GM12891 (cell line): ENCODE results near the gene ACLY.
"Not testable (repeated sequence)": the region's sequence is repeated elsewhere in the genome, so short reads cannot be mapped to it uniquely, and the experiment has no call there.

Experiments used
- DNase-seq: peaks from one replicate; pipeline ENCODE4 v3.0.0; 2011; ENCODE audit warnings: low spot score; ENCODE audit not compliant: insufficient read length
- FAIRE-seq: peaks from 2 replicates; lab custom pipeline; 2011; peaks lifted over from hg19 to GRCh38; lab: Jason Lieb, UNC
- PAX5 ChIP-seq: IDR thresholded peaks from 2 replicates; pipeline ENCODE4 v1.6.1; 2011; ENCODE audit warnings: low read length, moderate library complexity, mild to moderate bottlenecking; ENCODE audit not compliant: insufficient read depth, severe bottlenecking
- POLR2A ChIP-seq: IDR thresholded peaks from 2 replicates; pipeline ENCODE4 v1.6.1; 2011; ENCODE audit warnings: low read depth, low read length, control low read depth
- POLR2AphosphoS5 ChIP-seq: IDR thresholded peaks from 2 replicates; pipeline ENCODE4 v1.6.1; 2011; ENCODE audit warnings: low read depth, low read length, control low read depth
- POU2F2 ChIP-seq: IDR thresholded peaks from 2 replicates; pipeline ENCODE4 v1.6.1; 2011; ENCODE audit warnings: low read depth, mild to moderate bottlenecking, control low read depth, low read length, moderate library complexity
- SPI1 ChIP-seq: IDR thresholded peaks from 2 replicates; pipeline ENCODE4 v1.6.1; 2011; ENCODE audit warnings: low read depth, low read length, control low read depth
- TAF1 ChIP-seq: IDR thresholded peaks from 2 replicates; pipeline ENCODE4 v1.6.1; 2011; ENCODE audit warnings: low read depth, low read length, control low read depth

Gene ACLY

DNA sequence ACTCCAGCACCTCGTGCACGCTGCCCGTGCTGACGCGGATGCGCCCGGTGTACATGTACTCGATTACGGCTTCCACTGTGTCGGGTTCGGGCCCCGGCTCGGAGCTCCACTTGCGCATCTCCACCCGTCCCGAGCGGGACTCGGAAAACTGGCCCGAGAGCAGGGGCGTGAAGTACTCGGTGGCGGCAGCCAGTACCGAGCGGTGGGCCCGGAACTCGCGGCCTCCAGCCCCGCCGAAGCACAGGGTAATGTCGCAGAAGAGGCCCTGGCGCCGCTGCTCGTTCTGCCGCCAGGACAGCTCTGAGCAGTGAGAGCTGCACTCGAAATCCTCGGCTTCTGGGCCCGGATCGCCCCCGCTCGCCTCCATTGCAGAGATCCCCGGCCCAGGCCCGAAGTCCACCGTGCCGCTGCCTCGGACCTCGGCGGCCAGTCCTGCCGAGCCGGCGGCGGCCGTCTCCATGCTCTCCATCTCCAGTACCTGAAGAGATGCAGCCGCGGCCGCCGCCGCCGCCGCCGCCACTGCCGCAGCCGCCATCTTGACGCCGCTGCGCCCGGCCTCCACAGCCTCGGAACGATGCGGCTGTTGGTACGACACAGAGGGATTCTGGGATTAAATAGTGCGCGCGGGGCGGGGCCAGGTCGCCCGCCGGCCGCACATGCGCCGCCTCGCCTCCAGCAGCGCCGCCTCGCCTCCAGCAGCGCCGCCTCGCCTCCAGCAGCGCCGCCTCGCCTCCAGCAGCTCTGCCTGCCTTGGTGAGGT is 53.7 kb downstream of the ACLY start, which contains the start of gene KLHL11:
TSS of gene KLHL11 (minus strand) at position 588 of the 760 bp plus-strand sequence. CDS start at position 535, 53 bp downstream.
- TF ChIP-seq POLR2A (peak; percentile 78), TAF1 (peak; percentile 90), POLR2AphosphoS5 (peak; percentile 80; the same call in 1 of the 2 replicates), PAX5 (no peak), POU2F2 (peak; percentile 54; the same call in 1 of the 2 replicates), SPI1 (no peak)
- FAIRE-seq (peak; percentile 96), DNase-seq (peak; percentile 89)

DNA sequence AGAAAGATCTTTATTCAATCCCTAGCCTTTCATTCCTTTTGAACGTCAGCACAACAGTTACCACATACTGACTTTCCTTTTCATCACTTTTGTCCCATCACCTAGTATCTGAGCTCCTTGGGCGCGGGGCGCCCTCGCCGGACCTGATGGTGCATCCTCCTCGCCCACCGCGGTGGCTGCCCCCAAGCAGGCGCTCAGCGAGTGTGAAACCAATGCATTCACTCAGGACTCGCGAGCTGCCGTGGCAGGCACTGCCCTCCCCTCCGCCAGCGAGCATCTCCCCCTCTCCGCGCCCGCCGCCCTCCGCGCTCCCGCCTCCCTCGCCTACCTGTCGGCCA is 54.3 kb downstream of the ACLY start:
- no peak for FAIRE-seq
- TF ChIP-seq POLR2A (no peak), POLR2AphosphoS5 (no peak), SPI1 (no peak), PAX5 (no peak), POU2F2 (no peak), TAF1 (no peak)
- DNase-seq, result no peak

DNA sequence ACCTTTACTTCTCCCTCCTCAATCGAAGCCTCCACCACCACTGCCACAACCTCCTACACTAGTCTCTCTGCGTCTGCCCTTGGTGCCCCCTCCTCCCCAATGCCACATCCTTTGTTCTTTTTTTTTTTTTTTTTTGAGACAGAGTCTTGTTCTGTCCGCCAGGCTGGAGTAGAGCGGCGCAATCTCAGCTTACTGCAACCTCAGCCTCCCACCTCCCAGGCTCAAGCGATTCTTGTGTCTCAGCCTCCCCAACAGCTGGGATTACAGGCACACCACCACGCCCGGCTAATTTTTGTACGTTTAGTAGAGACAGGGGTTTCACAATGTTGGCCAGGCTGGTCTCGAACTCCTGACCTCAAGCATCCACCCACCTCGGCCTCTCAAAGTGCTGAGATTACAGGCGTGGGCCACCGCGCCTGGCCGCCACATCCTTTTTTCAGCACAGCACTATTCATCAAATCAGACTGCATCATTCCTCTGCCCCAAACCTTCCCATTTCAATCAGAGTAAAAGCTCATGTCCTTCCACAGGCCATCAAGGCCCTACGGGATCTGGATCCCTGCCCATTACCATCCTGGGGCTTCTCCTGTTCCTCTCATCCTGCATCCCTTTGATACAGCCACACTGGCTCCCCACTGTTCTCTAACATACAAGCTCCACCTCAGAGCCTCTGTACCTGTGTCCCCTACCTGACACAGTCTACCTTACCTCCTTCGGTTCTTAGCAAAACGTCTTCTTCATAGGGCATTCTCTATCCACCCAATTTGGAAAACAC is 55.5 kb downstream of the ACLY start:
- FAIRE-seq (peak; percentile 9), DNase-seq (no peak)
- no peak for TF ChIP-seq POLR2AphosphoS5
- TF ChIP-seq POLR2A, result no peak
- no peak for TF ChIP-seq PAX5
- TF ChIP-seq POU2F2, result no peak
- no peak for TF ChIP-seq TAF1
- TF ChIP-seq SPI1, result no peak

DNA sequence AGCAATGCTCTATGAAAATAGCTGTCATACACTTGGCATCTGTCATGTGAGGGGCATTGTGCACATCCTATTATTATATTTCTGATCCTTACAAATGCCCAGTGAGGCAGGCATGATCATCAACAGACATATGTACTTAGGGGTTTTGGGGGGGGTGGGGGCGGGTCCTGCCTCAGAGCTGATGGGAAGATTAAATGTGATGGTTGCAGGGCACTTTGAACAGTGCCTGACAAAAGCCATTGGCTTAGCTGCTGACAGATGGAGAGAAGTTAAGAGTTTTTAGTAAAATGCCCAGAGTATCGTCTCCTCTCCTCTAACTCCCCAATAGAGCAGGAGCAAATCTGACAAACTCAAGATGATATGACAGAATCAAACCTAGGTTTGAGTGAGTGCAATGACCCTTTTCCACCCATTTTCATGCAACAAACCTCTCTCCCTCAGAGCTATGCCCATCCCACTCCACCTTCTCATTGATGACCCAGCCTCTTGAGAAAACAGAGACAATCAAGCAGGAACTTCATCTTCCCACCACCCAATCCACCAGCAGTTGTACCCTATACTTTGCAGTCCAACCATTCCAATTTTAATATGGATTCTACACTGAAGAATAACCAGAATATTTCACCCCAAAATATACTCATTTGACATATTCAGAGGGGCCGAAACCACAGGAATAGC is 58.4 kb downstream of the ACLY start:
- FAIRE-seq, result no peak
- no peak for TF ChIP-seq POLR2AphosphoS5
- TF ChIP-seq PAX5, result no peak
- no peak for TF ChIP-seq TAF1
- TF ChIP-seq POLR2A, result no peak
- TF ChIP-seq SPI1, result no peak
- TF ChIP-seq POU2F2, result no peak
- no peak for DNase-seq

DNA sequence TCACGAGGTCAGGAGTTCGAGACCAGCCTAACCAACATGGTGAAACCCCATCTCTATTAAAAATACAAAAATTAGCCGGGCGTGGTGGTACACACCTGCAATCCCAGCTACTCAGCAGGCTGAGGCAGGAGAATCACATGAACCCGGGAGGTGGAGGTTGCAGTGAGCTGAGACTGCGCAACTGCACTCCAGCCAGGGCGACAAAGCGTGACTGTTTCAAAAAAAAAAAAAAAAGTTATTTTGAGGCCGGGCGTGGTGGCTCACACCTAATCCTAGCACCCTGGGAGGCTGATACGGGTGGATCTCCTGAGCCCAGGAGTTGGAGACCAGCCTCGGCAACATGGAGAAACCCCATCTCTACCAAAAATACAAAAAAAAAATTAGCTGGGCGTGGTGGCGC is 67.4 kb downstream of the ACLY start:
- DNase-seq, FAIRE-seq: not testable (repeated sequence)
- peak; percentile 46 for TF ChIP-seq PAX5

DNA sequence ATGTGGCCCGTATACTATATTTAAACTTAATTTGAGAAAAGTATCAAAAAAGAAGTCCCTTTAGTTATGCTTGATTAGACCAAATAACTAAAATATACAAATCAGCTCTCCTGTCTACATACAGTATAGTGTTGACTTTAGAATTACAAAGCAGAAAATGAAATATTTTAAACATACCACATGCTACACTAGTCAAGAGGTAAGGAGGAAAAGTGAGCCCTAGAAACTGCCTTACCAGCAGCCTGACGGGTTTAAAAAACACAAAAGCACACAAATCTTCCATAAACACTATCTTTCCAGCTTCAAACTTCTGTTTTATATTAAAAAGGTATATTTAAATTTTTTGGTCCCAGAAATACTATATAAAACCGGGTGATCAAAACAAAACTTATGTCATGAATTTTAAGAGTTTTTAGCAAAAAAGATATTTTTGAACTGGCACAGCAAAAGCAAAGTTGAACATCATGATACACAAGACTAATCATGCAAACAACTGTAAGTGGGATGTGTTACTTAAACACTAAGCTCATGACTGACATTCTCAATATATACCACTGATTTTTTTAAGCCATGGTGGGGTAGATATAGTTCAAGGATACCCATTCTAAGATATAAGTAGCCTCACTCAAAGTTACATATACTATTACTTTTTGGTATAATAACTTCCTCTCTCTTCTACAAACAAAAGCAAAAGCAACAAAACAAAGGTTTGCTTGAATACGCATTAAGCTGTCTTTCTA is 69.3 kb downstream of the ACLY start:
- FAIRE-seq (peak; percentile 16), DNase-seq (no peak)
- TF ChIP-seq PAX5, result no peak
- no peak for TF ChIP-seq SPI1
- no peak for TF ChIP-seq TAF1
- TF ChIP-seq POLR2A, result no peak
- TF ChIP-seq POU2F2, result no peak
- TF ChIP-seq POLR2AphosphoS5, result no peak

DNA sequence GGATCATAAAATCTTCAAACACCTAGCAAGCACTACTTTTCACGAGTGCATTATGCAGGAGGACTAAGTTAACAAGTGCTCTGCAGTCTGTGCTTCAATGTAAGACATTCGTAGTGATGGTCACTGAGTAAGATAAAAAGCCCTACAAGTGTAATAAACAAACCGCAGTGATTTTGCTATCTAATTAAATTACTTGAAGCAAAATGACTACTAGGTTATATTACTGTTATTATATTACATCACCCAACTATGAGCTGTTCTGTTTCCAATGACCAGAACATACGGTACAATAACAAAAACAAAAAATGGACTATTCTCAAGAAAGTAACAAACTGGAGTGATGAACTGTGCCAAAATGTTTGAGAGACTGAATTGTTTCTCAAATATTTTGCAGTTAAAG is 70.0 kb downstream of the ACLY start:
- DNase-seq (no peak), FAIRE-seq (peak; percentile 35)
- TF ChIP-seq SPI1, result no peak
- no peak for TF ChIP-seq POU2F2
- no peak for TF ChIP-seq POLR2AphosphoS5
- no peak for TF ChIP-seq TAF1
- TF ChIP-seq PAX5, result no peak
- TF ChIP-seq POLR2A, result no peak

DNA sequence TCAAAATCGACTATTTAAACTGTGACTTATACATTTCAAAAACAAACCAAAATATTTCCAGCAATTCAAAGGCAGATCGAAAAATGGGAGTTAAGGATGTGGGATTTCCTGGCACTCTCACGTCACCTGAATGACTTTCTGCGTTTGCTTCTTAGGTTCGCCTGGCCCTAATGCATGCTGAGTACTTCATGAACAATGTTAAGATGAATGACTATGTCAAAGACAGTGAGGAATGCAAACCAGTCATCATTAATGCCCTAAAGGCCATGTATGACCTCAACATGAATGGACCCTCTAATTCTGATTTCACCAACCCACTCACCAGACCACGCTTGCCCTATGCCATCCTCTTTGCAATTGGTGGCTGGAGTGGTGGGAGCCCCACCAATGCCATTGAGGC is 73.8 kb downstream of the ACLY start:
- DNase-seq (no peak), FAIRE-seq (no peak)
- TF ChIP-seq PAX5 (no peak), TAF1 (no peak), POU2F2 (no peak), POLR2AphosphoS5 (no peak), POLR2A (no peak), SPI1 (no peak)

DNA sequence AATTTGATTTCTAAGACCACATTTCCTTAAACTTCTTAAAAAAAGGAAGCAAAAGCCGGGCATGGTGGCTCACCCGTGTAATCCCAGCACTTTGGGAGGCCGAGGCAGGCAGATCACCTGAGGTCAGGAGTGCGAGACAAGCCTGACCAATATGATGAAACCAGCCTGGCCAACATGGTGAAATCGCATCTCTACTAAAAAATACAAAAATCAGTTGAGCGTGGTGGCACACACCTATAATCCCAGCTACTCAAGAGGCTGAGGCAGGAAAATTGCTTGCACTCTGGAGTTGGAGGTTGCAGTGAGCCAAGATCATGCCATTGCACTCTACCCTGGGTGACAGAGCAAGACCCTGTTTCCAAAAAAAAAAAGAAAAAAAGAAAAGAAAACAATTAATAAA is 78.0 kb downstream of the ACLY start:
- FAIRE-seq, DNase-seq: not testable (repeated sequence)

DNA sequence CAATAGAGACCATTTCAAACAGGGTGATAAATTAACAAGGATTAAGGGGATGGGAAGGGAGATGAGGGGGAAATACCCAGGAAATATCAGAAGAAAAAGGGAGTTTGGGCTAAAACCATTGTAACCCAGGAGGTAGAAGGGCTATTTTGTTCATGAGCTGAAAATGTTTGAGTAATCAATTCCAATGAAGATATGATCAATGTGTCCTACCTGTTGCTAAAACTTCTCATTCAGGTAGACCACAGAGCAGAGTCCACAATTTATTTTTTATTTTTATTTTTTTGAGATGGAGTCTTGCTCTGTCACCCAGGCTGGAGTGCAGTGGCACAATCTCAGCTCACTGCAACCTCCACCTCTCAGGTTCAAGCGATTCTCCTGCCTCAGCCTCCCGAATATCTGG is 79.3 kb downstream of the ACLY start:
- not testable (repeated sequence) for DNase-seq, FAIRE-seq
